ENCODE results near the gene FUT2. TPM values are rescaled to one million over a fixed set of nuclear protein-coding genes. Genes with fewer than 3 reads are reported as not detected.

FUT2 gene
- total RNA-seq, 1 donor from 2014 or later: 1.2 TPM

- Histone ChIP-seq H3K36me3 (no peaks in the 10 kb centered on the region), H3K27ac (peak within 1 kb of the TSS; percentile 75), H3K9me3 (no peaks in the 10 kb centered on the region), H3K4me1 (peaks cover 26% of the 10 kb centered on the region), H3K4me3 (peak within 1 kb of the TSS; percentile 61), H3K27me3 (ENCODE audit: low read depth) (peaks cover 24% of the 10 kb centered on the region)
- intact Hi-C loops (cut with DNase I): no loop called here
- peak; percentile 20 for TF ChIP-seq CTCF (IDR thresholded peaks at IDR 0.05)
- peak; percentile 83 for DNase-seq
- ATAC-seq: peak; percentile 91 to 92
Observed at GRCh38 chr19:48752496-48753365, 57.0 kb downstream of the FUT2 start, which contains the start of gene FUT1. FUT1 (minus strand) TSS chr19:48752641; CDS start chr19:48751281, 1,360 bp downstream.

GRCh38 chr19:48755084-48755641, 59.4 kb downstream of the FUT2 start, which contains the start of gene FGF21:
FGF21 (plus strand) TSS chr19:48755524; CDS start chr19:48756237, 713 bp downstream.
- intact Hi-C loops (cut with DNase I): no loop called here
- TF ChIP-seq CTCF (IDR thresholded peaks at IDR 0.05): no peak
- H3K36me3 ChIP-seq: no peaks in the 10 kb centered on the region
- H3K9me3 ChIP-seq: no peaks in the 10 kb centered on the region
- H3K27me3 ChIP-seq (ENCODE audit: low read depth): peaks cover 24% of the 10 kb centered on the region
- H3K27ac ChIP-seq: peak within 1 kb of the TSS; percentile 75
- DNase-seq (no peak), ATAC-seq (no peak)
- H3K4me3 ChIP-seq: no peak within 1 kb of the TSS
- H3K4me1 ChIP-seq: peaks cover 23% of the 10 kb centered on the region

Other genes starting within 250 kb of the FUT2 start
- 25.8 TPM for gene GRWD1, start 250.0 kb upstream of the FUT2 start, total RNA-seq
- 0.71 TPM for gene KCNJ14, start 240.4 kb upstream of the FUT2 start, total RNA-seq
- 75.2 TPM for gene CYTH2, start 226.6 kb upstream of the FUT2 start, total RNA-seq
- 7.1 TPM for gene LMTK3, start 184.1 kb upstream of the FUT2 start, total RNA-seq
- 14.4 TPM for gene SULT2B1, start 143.8 kb upstream of the FUT2 start, total RNA-seq
- not detected for gene SPACA4, start 89.2 kb upstream of the FUT2 start, total RNA-seq
- gene FAM83E, start 80.9 kb upstream of the FUT2 start, total RNA-seq: 34.1 TPM
- 997 TPM for gene RPL18, start 76.8 kb upstream of the FUT2 start, total RNA-seq
- gene SPHK2, start 76.5 kb upstream of the FUT2 start, total RNA-seq: 23.8 TPM
- gene DBP, start 58.6 kb upstream of the FUT2 start, total RNA-seq: 17.7 TPM
- 7.8 TPM for gene CA11, start 49.8 kb upstream of the FUT2 start, total RNA-seq
- 0.24 TPM for gene NTN5, start 23.0 kb upstream of the FUT2 start, total RNA-seq
- 1.5 TPM for gene MAMSTR, start 23.8 kb downstream of the FUT2 start, total RNA-seq
- gene RASIP1, start 44.6 kb downstream of the FUT2 start, total RNA-seq: 33.4 TPM
- gene IZUMO1, start 50.9 kb downstream of the FUT2 start, total RNA-seq: 2.9 TPM
- 13.2 TPM for gene FUT1, start 56.7 kb downstream of the FUT2 start, total RNA-seq
- not detected for gene FGF21, start 59.6 kb downstream of the FUT2 start, total RNA-seq
- 60.7 TPM for gene BCAT2, start 115.1 kb downstream of the FUT2 start, total RNA-seq
- gene HSD17B14, start 140.5 kb downstream of the FUT2 start, total RNA-seq: 22.7 TPM
- 21.2 TPM for gene PLEKHA4, start 172.6 kb downstream of the FUT2 start, total RNA-seq
- gene PPP1R15A, start 176.4 kb downstream of the FUT2 start, total RNA-seq: 80.4 TPM
- gene TULP2, start 202.8 kb downstream of the FUT2 start, total RNA-seq: not detected
- 310 TPM for gene NUCB1, start 204.3 kb downstream of the FUT2 start, total RNA-seq
- 1.9 TPM for gene DHDH, start 237.7 kb downstream of the FUT2 start, total RNA-seq

Measured in lower lobe of right lung (tissue), 2 donors.